MCF 10A (cell line): ENCODE measurements around the gene IFNA6. TPM values are rescaled to one million over a fixed set of nuclear protein-coding genes. Genes with fewer than 3 reads are reported as not detected.
A peak's percentile ranks its signal among the peaks of the same experiment; 100 is the strongest.

Experiments used
- BruUV-seq: library from RNA; stranded (reverse); fragments of 400-500 nt; replicated peaks from 2 replicates; lab custom pipeline; 2021; lab: Mats Ljungman, UMichigan
- CTCF ChIA-PET: fragments of 300-600 bp; sonication (Branson Sonifier 250); formaldehyde crosslinking; extraction: SDS; loops from one replicate; lab custom pipeline; 2021; ENCODE audit warnings: antibody characterized with exemption, inconsistent platforms; lab: Yijun Ruan, JAX
- POLR2A ChIA-PET: fragments of 300-600, 350-650 bp; sonication (Branson Sonifier 250); formaldehyde crosslinking; extraction: SDS; loops from one replicate; lab custom pipeline; 2020; ENCODE audit warnings: antibody characterized with exemption, inconsistent platforms; lab: Yijun Ruan, JAX
- DNase-seq: peaks from one replicate; pipeline ENCODE4 v3.0.0-alpha.2; 2018; ENCODE audit not compliant: unreplicated experiment
- H3K27ac Mint-ChIP-seq: one replicate; pipeline ENCODE4 v1.8.0; 2022; ENCODE audit warnings: mild to moderate bottlenecking, low read depth, mixed read lengths; ENCODE audit not compliant: unreplicated experiment
- H3K27me3 Mint-ChIP-seq: one replicate; pipeline ENCODE4 v1.8.0; 2022; ENCODE audit warnings: mixed read lengths; ENCODE audit not compliant: insufficient read depth, unreplicated experiment
- H3K36me3 Mint-ChIP-seq: one replicate; pipeline ENCODE4 v1.8.0; 2022; ENCODE audit warnings: mild to moderate bottlenecking, moderate library complexity, mixed read lengths; ENCODE audit not compliant: insufficient read depth, unreplicated experiment
- H3K4me1 Mint-ChIP-seq: one replicate; pipeline ENCODE4 v1.8.0; 2022; ENCODE audit warnings: mixed read lengths; ENCODE audit not compliant: insufficient read depth, unreplicated experiment
- H3K4me3 Mint-ChIP-seq: one replicate; pipeline ENCODE4 v1.8.0; 2022; ENCODE audit warnings: mild to moderate bottlenecking, moderate library complexity, mixed read lengths; ENCODE audit not compliant: unreplicated experiment
- H3K9me3 Mint-ChIP-seq: one replicate; pipeline ENCODE4 v1.8.0; 2022; ENCODE audit warnings: mixed read lengths; ENCODE audit not compliant: unreplicated experiment
- CTCF ChIP-seq: fragments of 200-600 bp; IDR thresholded peaks from one replicate; pipeline ENCODE4 v1.8.0; 2022; ENCODE audit warnings: antibody characterized with exemption, mild to moderate bottlenecking; ENCODE audit not compliant: unreplicated experiment
- intact Hi-C: fragments of 100-400 bp; cut with micrococcal nuclease; formaldehyde crosslinking; loops from 2 replicates; pipeline ENCODE4 v1.14.1; 2022
- total RNA-seq: library from RNA; stranded (reverse); gene quantifications from 2 replicates; pipeline ENCODE4 v1.2.3, GENCODE V29; 2022

Gene IFNA6
- total RNA-seq, 1 experiment from 2014 or later, result not detected

- Mint-ChIP-seq H3K4me3 (no peak overlapping the region), H3K4me1 (peaks cover 6% of the 10 kb centered on the region), H3K36me3 (peaks cover 17% of the 10 kb centered on the region), H3K27ac (no peak overlapping the region), H3K27me3 (no peaks in the 10 kb centered on the region), H3K9me3 (no peaks in the 10 kb centered on the region)
- peak; percentile 32 for TF ChIP-seq CTCF
- intact Hi-C loops, result loop anchor here (5.0 to 10.0 kb wide), 4 partner anchors 66 to 1128 kb away; no protein-coding TSS in a partner anchor
- peak; percentile 30 for DNase-seq
- CTCF ChIA-PET, result interaction anchor here (0.5 to 1.4 kb wide), 13 partner anchors 8 to 918 kb away, joined by 3 to 9 read pairs (median 4); partner anchors contain the start of gene KLHL9
- no TSS peak for BruUV-seq
- POLR2A ChIA-PET, result interaction anchor here (1.1 to 1.6 kb wide), 2 partner anchors 8 to 917 kb away, joined by 4 to 6 read pairs; partner anchors contain the start of gene KLHL9
Observed at GRCh38 chr9:21326526-21327139, 24.1 kb downstream of the IFNA6 start.

GRCh38 chr9:21324047-21324446 lies 26.6 kb downstream of the IFNA6 start:
- no peak for TF ChIP-seq CTCF
- no TSS peak for BruUV-seq
- Mint-ChIP-seq H3K4me3 (no peak overlapping the region), H3K9me3 (no peaks in the 10 kb centered on the region), H3K36me3 (peaks cover 9% of the 10 kb centered on the region), H3K27ac (no peak overlapping the region), H3K4me1 (no peaks in the 10 kb centered on the region), H3K27me3 (no peaks in the 10 kb centered on the region)
- ChIA-PET CTCF (interaction anchor here (0.6 to 2.1 kb wide), 3 partner anchors 111 to 920 kb away, joined by 3 to 10 read pairs (median 7); no protein-coding TSS in a partner anchor), POLR2A (interaction anchor here (0.7 to 1.4 kb wide), 2 partner anchors 11 to 1144 kb away, joined by 3 read pairs; partner anchors contain the start of gene KLHL9)
- no peak for DNase-seq
- intact Hi-C loops, result loop anchor here (10.0 kb wide), 2 partner anchors 131 to 1131 kb away; no protein-coding TSS in a partner anchor

GRCh38 chr9:21322911-21323461 lies 27.7 kb downstream of the IFNA6 start:
- Mint-ChIP-seq H3K4me1 (no peaks in the 10 kb centered on the region), H3K9me3 (no peaks in the 10 kb centered on the region), H3K4me3 (no peak overlapping the region), H3K36me3 (peaks cover 9% of the 10 kb centered on the region), H3K27me3 (no peaks in the 10 kb centered on the region), H3K27ac (no peak overlapping the region)
- intact Hi-C loops, result loop anchor here (10.0 kb wide), 2 partner anchors 132 to 1132 kb away; no protein-coding TSS in a partner anchor
- no peak for TF ChIP-seq CTCF
- CTCF ChIA-PET, result interaction anchor here (0.8 to 2.1 kb wide), 5 partner anchors 11 to 921 kb away, joined by 3 to 10 read pairs (median 7); no protein-coding TSS in a partner anchor
- DNase-seq, result no peak
- no TSS peak for BruUV-seq
- POLR2A ChIA-PET, result interaction anchor here (1.4 kb wide), 1 partner anchor 12 kb away, joined by 3 read pairs; the partner anchor contains the start of gene KLHL9

GRCh38 chr9:21320465-21320864 lies 30.2 kb downstream of the IFNA6 start:
- ChIA-PET POLR2A (no interaction called here), CTCF (interaction anchor here (0.6 to 3.9 kb wide), 3 partner anchors 9 to 144 kb away, joined by 3 to 25 read pairs (median 6); no protein-coding TSS in a partner anchor)
- peaks cover 17% of the 10 kb centered on the region for H3K27me3 Mint-ChIP-seq
- H3K36me3 Mint-ChIP-seq, result peaks cover 9% of the 10 kb centered on the region
- H3K4me3 Mint-ChIP-seq, result no peak overlapping the region
- DNase-seq, result no peak
- TF ChIP-seq CTCF, result no peak
- no TSS peak for BruUV-seq
- intact Hi-C loops, result loop anchor here (10.0 kb wide), 2 partner anchors 134 to 1134 kb away; no protein-coding TSS in a partner anchor
- H3K27ac Mint-ChIP-seq, result no peak overlapping the region
- no peaks in the 10 kb centered on the region for H3K4me1 Mint-ChIP-seq
- no peaks in the 10 kb centered on the region for H3K9me3 Mint-ChIP-seq
